Colonic mucosa (tissue), 4 donors: ENCODE results near the gene LBP. TPM values are rescaled to one million over a fixed set of nuclear protein-coding genes. Genes with fewer than 3 reads are reported as not detected.

ENCODE experiments used
- DNase-seq: peaks from one replicate; pipeline ENCODE4 v3.0.0-alpha.2; 2020
- H3K27ac ChIP-seq: fragments of 200-600 bp; one replicate; pipeline ENCODE4 v1.8.0; 2021
- H3K27me3 ChIP-seq: fragments of 200-600 bp; one replicate; pipeline ENCODE4 v1.8.0; 2021
- H3K36me3 ChIP-seq: fragments of 200-600 bp; one replicate; pipeline ENCODE4 v1.8.0; 2021
- H3K4me1 ChIP-seq: fragments of 200-600 bp; one replicate; pipeline ENCODE4 v1.8.0; 2021; ENCODE audit warnings: mild to moderate bottlenecking
- H3K4me3 ChIP-seq: fragments of 200-600 bp; one replicate; pipeline ENCODE4 v1.8.0; 2021
- H3K9ac ChIP-seq, 2 donors: one replicate each; pipeline ENCODE4 v1.7.0; 2013; ENCODE audit warnings: control low read depth in 2 of 2, low read depth in 2 of 2, low read length in 2 of 2
- H3K9me3 ChIP-seq: fragments of 200-600 bp; one replicate; pipeline ENCODE4 v1.8.0; 2021
- CTCF ChIP-seq: fragments of 200-600 bp; IDR thresholded peaks from one replicate; pipeline ENCODE4 v1.8.0; 2022; ENCODE audit warnings: antibody characterized with exemption, mild to moderate bottlenecking
- intact Hi-C: fragments of 100-400 bp; cut with DNase I; formaldehyde crosslinking; loops from one replicate; pipeline ENCODE4 v1.14.1; 2022
- total RNA-seq, 2 donors: library from RNA; stranded (reverse); fragmentation: NEBNext Ultra II Directional in 1 of 2; extraction: Animal tissue kit (Norgen Biotek cat#: 25700) in 1 of 2; gene quantifications; one replicate each; pipeline ENCODE4 v1.2.1, GENCODE V29; 2021
- donor health status: healthy.
- donor health status: DM: no; HTN: no; CAD: no.
- donor health status: DM: no; HTN: no; CAD: no.

LBP gene
- total RNA-seq, 2 donors from 2014 or later, result 0.32 TPM; not detected in 1

GRCh38 chr20:38306379-38306778 is 39.9 kb upstream of the LBP start:
- DNase-seq, result no peak
- intact Hi-C loops, result no loop called here
- no peaks in the 10 kb centered on the region for H3K4me1 ChIP-seq
- no peak overlapping the region for H3K9ac ChIP-seq
- no peak overlapping the region for H3K27ac ChIP-seq
- H3K4me3 ChIP-seq, result no peak overlapping the region
- no peaks in the 10 kb centered on the region for H3K36me3 ChIP-seq
- H3K27me3 ChIP-seq, result no peaks in the 10 kb centered on the region
- no peaks in the 10 kb centered on the region for H3K9me3 ChIP-seq
- TF ChIP-seq CTCF, result no peak

- Histone ChIP-seq H3K36me3 (no peaks in the 10 kb centered on the region), H3K4me3 (no peak overlapping the region), H3K27me3 (no peaks in the 10 kb centered on the region), H3K9ac (no peak overlapping the region), H3K4me1 (no peaks in the 10 kb centered on the region), H3K27ac (no peak overlapping the region), H3K9me3 (no peaks in the 10 kb centered on the region)
- DNase-seq, result no peak
- no peak for TF ChIP-seq CTCF
- intact Hi-C loops, result no loop called here
These were observed 38.8 kb upstream of the LBP start for GRCh38 chr20:38307371-38308046.

GRCh38 chr20:38308047-38308438 is 38.2 kb upstream of the LBP start:
- Histone ChIP-seq H3K4me1 (no peaks in the 10 kb centered on the region), H3K4me3 (no peak overlapping the region), H3K9me3 (no peaks in the 10 kb centered on the region), H3K9ac (no peak overlapping the region), H3K36me3 (no peaks in the 10 kb centered on the region), H3K27ac (no peak overlapping the region), H3K27me3 (no peaks in the 10 kb centered on the region)
- TF ChIP-seq CTCF, result no peak
- intact Hi-C loops, result no loop called here
- no peak for DNase-seq

- Histone ChIP-seq H3K4me3 (no peak overlapping the region), H3K4me1 (no peaks in the 10 kb centered on the region), H3K36me3 (no peaks in the 10 kb centered on the region), H3K9ac (no peak overlapping the region), H3K9me3 (no peaks in the 10 kb centered on the region), H3K27me3 (no peaks in the 10 kb centered on the region), H3K27ac (no peak overlapping the region)
- DNase-seq, result no peak
- TF ChIP-seq CTCF, result no peak
- intact Hi-C loops, result no loop called here
These were observed 37.8 kb upstream of the LBP start for GRCh38 chr20:38308447-38308846.

- intact Hi-C loops, result no loop called here
- no peak for TF ChIP-seq CTCF
- H3K36me3 ChIP-seq, result no peaks in the 10 kb centered on the region
- H3K27me3 ChIP-seq, result no peaks in the 10 kb centered on the region
- no peaks in the 10 kb centered on the region for H3K9me3 ChIP-seq
- no peaks in the 10 kb centered on the region for H3K4me1 ChIP-seq
- H3K27ac ChIP-seq, result no peak overlapping the region
- no peak for DNase-seq
- no peak overlapping the region for H3K4me3 ChIP-seq
- H3K9ac ChIP-seq, result no peak overlapping the region
These were observed 35.2 kb upstream of the LBP start for GRCh38 chr20:38311091-38311490.
